ENCODE results near the gene SLC25A45.
"Not testable (repeated sequence)": the region's sequence is repeated elsewhere in the genome, so short reads cannot be mapped to it uniquely, and the experiment has no call there.

The SLC25A45 gene

GRCh38 chr11:65354265-65355012 lies 28.0 kb downstream of the SLC25A45 start, which contains the start of gene TIGD3:
Gene TIGD3 (plus strand): TSS chr11:65354751. CDS start chr11:65355809, 1,058 bp downstream.
- no peaks in the 10 kb centered on the region for H3K36me3 Mint-ChIP-seq
- no peaks in the 10 kb centered on the region for H3K9me3 Mint-ChIP-seq (ENCODE audit: low read depth)

DNA sequence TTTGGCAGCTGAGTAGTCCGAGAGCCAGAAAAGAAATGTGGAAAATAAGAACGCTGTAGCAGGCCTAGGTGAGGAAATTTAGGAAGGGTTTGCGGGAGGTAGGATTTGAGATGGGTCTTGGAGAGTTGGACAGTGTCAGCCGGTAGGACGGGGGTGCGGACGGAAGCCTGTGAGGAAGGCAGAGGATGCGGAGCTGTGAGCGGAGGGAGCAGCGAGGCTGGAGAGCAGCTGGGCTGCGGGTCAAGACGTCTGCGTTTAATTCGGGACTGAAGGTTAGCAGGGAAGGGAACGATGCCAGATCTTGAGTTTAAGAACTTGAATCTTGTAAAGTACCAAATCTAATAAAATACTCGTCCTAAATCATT lies 28.6 kb downstream of the SLC25A45 start:
- H3K27ac Mint-ChIP-seq, result peak overlapping the region; percentile 73
- no peaks in the 10 kb centered on the region for H3K27me3 Mint-ChIP-seq
- H3K4me3 Mint-ChIP-seq, result peak overlapping the region; percentile 71
- no peaks in the 10 kb centered on the region for H3K36me3 Mint-ChIP-seq
- H3K9me3 Mint-ChIP-seq (ENCODE audit: low read depth), result no peaks in the 10 kb centered on the region
- H3K4me1 Mint-ChIP-seq (ENCODE audit: low read depth), result peaks cover 14% of the 10 kb centered on the region

More at GRCh38 chr11:65354265-65355012, 28.0 kb downstream of the SLC25A45 start, which contains the start of gene TIGD3:
- Mint-ChIP-seq H3K4me1 (ENCODE audit: low read depth) (peaks cover 14% of the 10 kb centered on the region), H3K27ac (peak within 1 kb of the TSS; percentile 73), H3K4me3 (peak within 1 kb of the TSS; percentile 87), H3K27me3 (no peaks in the 10 kb centered on the region)

GRCh38 chr11:65353376-65353775 lies 29.1 kb downstream of the SLC25A45 start:
- H3K36me3 Mint-ChIP-seq, result peaks cover 2% of the 10 kb centered on the region
- H3K27me3 Mint-ChIP-seq, result no peaks in the 10 kb centered on the region
- no peak overlapping the region for H3K27ac Mint-ChIP-seq
- peaks cover 14% of the 10 kb centered on the region for H3K4me1 Mint-ChIP-seq (ENCODE audit: low read depth)
- no peaks in the 10 kb centered on the region for H3K9me3 Mint-ChIP-seq (ENCODE audit: low read depth)
- H3K4me3 Mint-ChIP-seq, result peak overlapping the region; percentile 71

DNA sequence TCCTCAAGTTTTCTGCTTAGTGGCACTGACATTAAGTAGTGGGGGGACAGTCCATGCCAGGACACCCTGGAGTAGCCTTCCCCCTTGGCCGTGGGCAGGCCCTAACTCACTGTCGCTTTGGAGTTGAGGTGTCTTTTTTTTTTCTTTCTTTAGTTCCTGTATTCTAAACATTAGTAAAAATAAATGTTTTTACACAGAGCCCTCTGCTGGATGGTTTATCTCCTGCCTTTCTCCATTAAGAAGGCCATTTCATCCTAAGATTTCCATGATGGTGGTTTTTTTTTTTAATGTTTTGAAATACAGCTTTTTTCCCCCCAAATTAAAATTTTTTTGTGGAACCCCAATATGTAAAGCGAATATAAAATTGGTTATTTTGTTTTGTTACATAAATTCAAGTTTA lies 29.7 kb downstream of the SLC25A45 start:
- Mint-ChIP-seq H3K36me3 (peaks cover 2% of the 10 kb centered on the region), H3K4me3 (no peak overlapping the region), H3K27me3 (no peaks in the 10 kb centered on the region), H3K27ac (peak overlapping the region; percentile 46), H3K9me3 (ENCODE audit: low read depth) (no peaks in the 10 kb centered on the region), H3K4me1 (ENCODE audit: low read depth) (peaks cover 14% of the 10 kb centered on the region)

GRCh38 chr11:65351511-65351910 lies 30.9 kb downstream of the SLC25A45 start:
- peaks cover 14% of the 10 kb centered on the region for H3K4me1 Mint-ChIP-seq (ENCODE audit: low read depth)
- no peaks in the 10 kb centered on the region for H3K27me3 Mint-ChIP-seq
- H3K4me3 Mint-ChIP-seq, result no peak overlapping the region
- H3K9me3 Mint-ChIP-seq (ENCODE audit: low read depth), result no peaks in the 10 kb centered on the region
- H3K27ac Mint-ChIP-seq, result no peak overlapping the region
- peaks cover 4% of the 10 kb centered on the region for H3K36me3 Mint-ChIP-seq

DNA sequence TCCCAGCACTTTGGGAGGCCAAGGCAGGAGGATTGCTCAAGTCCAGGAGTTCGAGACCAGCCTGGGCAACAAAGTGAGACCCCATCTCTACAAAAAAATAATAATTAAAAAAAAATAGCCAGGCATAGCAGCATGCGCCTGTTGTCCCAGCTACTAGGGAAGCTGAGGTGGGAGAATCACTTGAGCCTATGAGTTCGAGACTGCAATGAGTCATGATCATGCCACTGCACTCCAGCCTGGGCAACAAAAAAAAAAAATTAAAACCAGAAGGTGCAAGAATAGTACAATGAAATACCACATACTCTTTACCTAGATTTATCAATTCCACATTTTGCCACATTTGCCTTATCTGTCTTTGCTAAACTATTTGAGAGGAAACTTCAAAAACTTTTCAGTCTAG lies 40.6 kb downstream of the SLC25A45 start:
- Mint-ChIP-seq H3K4me1 (ENCODE audit: low read depth) (peaks cover 29% of the 10 kb centered on the region), H3K27me3 (no peaks in the 10 kb centered on the region), H3K4me3 (no peak overlapping the region), H3K36me3 (peaks cover 3% of the 10 kb centered on the region), H3K27ac (no peak overlapping the region), H3K9me3 (ENCODE audit: low read depth) (no peaks in the 10 kb centered on the region)

DNA sequence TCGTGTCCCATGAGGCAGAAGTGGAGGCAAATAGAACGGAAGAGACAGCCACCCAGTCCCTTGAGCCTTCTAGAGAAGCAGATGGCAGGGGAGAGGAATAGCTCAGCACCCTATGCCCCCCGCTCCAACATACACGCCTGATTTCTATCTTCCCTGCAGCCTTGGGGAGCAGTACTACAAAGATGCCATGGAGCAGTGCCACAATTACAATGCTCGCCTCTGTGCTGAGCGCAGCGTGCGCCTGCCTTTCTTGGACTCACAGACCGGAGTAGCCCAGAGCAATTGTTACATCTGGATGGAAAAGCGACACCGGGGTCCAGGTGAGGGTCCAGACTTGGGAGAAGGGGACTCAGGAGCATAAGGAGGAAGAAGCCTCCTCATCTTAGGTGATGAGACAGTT lies 42.2 kb downstream of the SLC25A45 start:
- H3K4me3 Mint-ChIP-seq, result no peak overlapping the region
- no peaks in the 10 kb centered on the region for H3K36me3 Mint-ChIP-seq
- H3K27ac Mint-ChIP-seq, result peak overlapping the region; percentile 5

DNA sequence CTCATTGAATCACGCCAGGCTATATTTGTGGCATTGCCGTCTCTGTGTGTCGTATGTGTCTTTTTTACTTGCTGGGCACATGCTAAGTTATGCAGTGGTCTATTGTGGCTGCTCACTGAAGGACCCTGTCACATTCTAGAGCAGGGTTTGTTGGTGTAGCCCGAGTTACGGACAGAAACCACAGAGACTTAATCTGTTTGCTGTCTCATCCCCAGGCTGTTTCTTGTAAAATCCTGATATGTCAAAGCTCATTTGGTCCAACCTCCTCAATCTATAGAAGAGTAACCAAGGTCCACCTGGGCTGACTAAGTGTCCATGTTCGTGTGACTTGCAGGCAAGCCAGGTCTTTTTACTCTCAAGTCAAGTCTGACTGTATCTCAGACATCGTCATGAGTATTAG lies 43.8 kb downstream of the SLC25A45 start:
- H3K4me1 Mint-ChIP-seq (ENCODE audit: low read depth), result peaks cover 43% of the 10 kb centered on the region
- no peaks in the 10 kb centered on the region for H3K9me3 Mint-ChIP-seq (ENCODE audit: low read depth)
- no peak overlapping the region for H3K4me3 Mint-ChIP-seq
- H3K27me3 Mint-ChIP-seq, result no peaks in the 10 kb centered on the region
- H3K36me3 Mint-ChIP-seq, result no peaks in the 10 kb centered on the region
- no peak overlapping the region for H3K27ac Mint-ChIP-seq

More for the DNA sequence above, 42.2 kb downstream of the SLC25A45 start:
- Mint-ChIP-seq H3K27me3 (no peaks in the 10 kb centered on the region), H3K4me1 (ENCODE audit: low read depth) (peaks cover 36% of the 10 kb centered on the region), H3K9me3 (ENCODE audit: low read depth) (no peaks in the 10 kb centered on the region)

- peaks cover 36% of the 10 kb centered on the region for H3K4me1 Mint-ChIP-seq (ENCODE audit: low read depth)
- H3K9me3 Mint-ChIP-seq (ENCODE audit: low read depth), result no peaks in the 10 kb centered on the region
- no peaks in the 10 kb centered on the region for H3K36me3 Mint-ChIP-seq
- no peaks in the 10 kb centered on the region for H3K27me3 Mint-ChIP-seq
- H3K27ac Mint-ChIP-seq, result peak overlapping the region; percentile 93
- peak overlapping the region; percentile 97 for H3K4me3 Mint-ChIP-seq
Observed at GRCh38 chr11:65334696-65335295, 47.6 kb downstream of the SLC25A45 start.

- H3K27me3 Mint-ChIP-seq; H3K36me3 Mint-ChIP-seq; H3K4me3 Mint-ChIP-seq; H3K27ac Mint-ChIP-seq; H3K9me3 Mint-ChIP-seq (ENCODE audit: low read depth): not testable (repeated sequence)
- peaks cover 23% of the 10 kb centered on the region for H3K4me1 Mint-ChIP-seq (ENCODE audit: low read depth)
Observed at GRCh38 chr11:65332591-65332990, 49.9 kb downstream of the SLC25A45 start.

DNA sequence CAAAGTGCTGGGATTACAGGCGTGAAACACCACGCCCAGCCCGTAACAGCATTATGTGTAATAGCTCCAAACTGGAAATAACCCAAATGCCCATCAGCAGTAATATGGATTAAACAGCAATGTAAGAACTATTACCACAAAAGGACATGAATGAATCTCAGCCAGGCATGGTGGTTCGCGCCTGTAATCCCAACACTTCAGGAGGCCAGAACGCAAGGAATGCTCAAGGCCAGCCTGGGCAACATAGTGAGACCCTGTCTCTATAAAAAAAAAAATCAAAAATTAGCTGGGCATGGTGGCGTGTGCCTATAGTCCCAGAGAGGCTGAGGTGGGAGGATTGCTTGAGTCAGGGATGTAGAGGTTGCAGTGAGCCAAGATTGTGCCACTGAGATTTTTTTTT lies 51.9 kb downstream of the SLC25A45 start:
- no peaks in the 10 kb centered on the region for H3K9me3 Mint-ChIP-seq (ENCODE audit: low read depth)
- no peak overlapping the region for H3K4me3 Mint-ChIP-seq
- H3K27me3 Mint-ChIP-seq, result no peaks in the 10 kb centered on the region
- H3K27ac Mint-ChIP-seq, result no peak overlapping the region
- H3K36me3 Mint-ChIP-seq, result no peaks in the 10 kb centered on the region
- H3K4me1 Mint-ChIP-seq (ENCODE audit: low read depth), result peaks cover 20% of the 10 kb centered on the region

DNA sequence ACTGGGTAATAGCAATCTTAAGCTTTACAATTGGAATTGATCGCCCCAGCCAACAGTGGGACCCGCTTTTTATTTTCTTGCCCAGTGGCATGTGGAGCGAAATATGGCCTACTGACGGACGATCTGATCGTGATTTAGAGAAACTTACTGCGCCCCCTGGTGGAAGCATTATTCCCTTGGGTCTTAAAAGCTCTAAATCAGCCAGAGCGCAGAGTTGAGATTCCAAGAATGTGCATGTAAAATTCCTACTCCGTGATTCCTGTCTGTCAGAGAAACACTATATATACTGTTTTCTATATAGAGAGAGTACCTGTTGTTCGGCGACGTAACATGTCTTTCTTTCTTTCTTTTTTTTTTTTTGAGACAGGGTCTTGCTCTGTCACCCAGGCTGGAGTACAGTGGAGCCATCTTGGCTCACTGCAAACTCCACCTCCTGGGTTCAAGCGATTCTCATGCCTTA lies 52.5 kb downstream of the SLC25A45 start:
- H3K9me3 Mint-ChIP-seq (ENCODE audit: low read depth), result no peaks in the 10 kb centered on the region
- peaks cover 14% of the 10 kb centered on the region for H3K4me1 Mint-ChIP-seq (ENCODE audit: low read depth)
- H3K36me3 Mint-ChIP-seq, result no peaks in the 10 kb centered on the region
- no peaks in the 10 kb centered on the region for H3K27me3 Mint-ChIP-seq
- H3K4me3 Mint-ChIP-seq, result peak overlapping the region; percentile 28
- peak overlapping the region; percentile 47 for H3K27ac Mint-ChIP-seq

- peaks cover 9% of the 10 kb centered on the region for H3K4me1 Mint-ChIP-seq (ENCODE audit: low read depth)
- no peaks in the 10 kb centered on the region for H3K9me3 Mint-ChIP-seq (ENCODE audit: low read depth)
- peak overlapping the region; percentile 47 for H3K27ac Mint-ChIP-seq
- no peaks in the 10 kb centered on the region for H3K27me3 Mint-ChIP-seq
- H3K36me3 Mint-ChIP-seq, result no peaks in the 10 kb centered on the region
- H3K4me3 Mint-ChIP-seq, result peak overlapping the region; percentile 28
Observed at GRCh38 chr11:65329478-65329877, 53.0 kb downstream of the SLC25A45 start.

GRCh38 chr11:65327021-65327420 lies 55.4 kb downstream of the SLC25A45 start:
- no peak overlapping the region for H3K4me3 Mint-ChIP-seq
- peaks cover 5% of the 10 kb centered on the region for H3K4me1 Mint-ChIP-seq (ENCODE audit: low read depth)
- H3K27ac Mint-ChIP-seq, result no peak overlapping the region

GRCh38 chr11:65325435-65325834 lies 57.0 kb downstream of the SLC25A45 start:
- Mint-ChIP-seq H3K27ac (no peak overlapping the region), H3K4me1 (ENCODE audit: low read depth) (peaks cover 5% of the 10 kb centered on the region)

More at GRCh38 chr11:65327021-65327420, 55.4 kb downstream of the SLC25A45 start:
- Mint-ChIP-seq H3K27me3 (no peaks in the 10 kb centered on the region), H3K9me3 (ENCODE audit: low read depth) (no peaks in the 10 kb centered on the region), H3K36me3 (no peaks in the 10 kb centered on the region)

More at GRCh38 chr11:65325435-65325834, 57.0 kb downstream of the SLC25A45 start:
- Mint-ChIP-seq H3K4me3 (no peak overlapping the region), H3K36me3 (no peaks in the 10 kb centered on the region), H3K9me3 (ENCODE audit: low read depth) (no peaks in the 10 kb centered on the region), H3K27me3 (no peaks in the 10 kb centered on the region)
